Renal cortex interstitium (tissue), 11 donors: ENCODE results near the gene TMEM156. TPM values are rescaled to one million over a fixed set of nuclear protein-coding genes. Genes with fewer than 3 reads are reported as not detected.
"Not testable (repeated sequence)": the region's sequence is repeated elsewhere in the genome, so short reads cannot be mapped to it uniquely, and the experiment has no call there.

ENCODE experiments used
- DNase-seq, 11 donors: peaks; one replicate each; pipeline ENCODE4 v3.0.0-alpha.2; 2013; ENCODE audit warnings: low read depth in 9 of 11, low spot score in 4 of 11; ENCODE audit errors: extremely low read depth in 1 of 11
- polyA plus RNA-seq, 3 donors: library from polyadenylated mRNA; unstranded; fragments of 120-200 nt; gene quantifications; one replicate each; pipeline ENCODE4 v1.2.1, GENCODE V29; 2013; ENCODE audit not compliant: insufficient read length in 3 of 3

The TMEM156 gene
- polyA plus RNA-seq, 3 donors = 3.0 to 4.3 (median 3.2) TPM

GRCh38 chr4:38968668-38969067 is 63.5 kb downstream of the TMEM156 start:
- DNase-seq = no peak

- DNase-seq = no peak
Observed at GRCh38 chr4:38967260-38968095, 64.7 kb downstream of the TMEM156 start.

- DNase-seq = no peak
Observed at GRCh38 chr4:38965866-38966265, 66.3 kb downstream of the TMEM156 start.

GRCh38 chr4:38964942-38965775 is 67.0 kb downstream of the TMEM156 start:
- no peak for DNase-seq

GRCh38 chr4:38959248-38959647 is 73.0 kb downstream of the TMEM156 start:
- DNase-seq = not testable (repeated sequence)

- DNase-seq = no peak
Observed at GRCh38 chr4:38958453-38959190, 73.6 kb downstream of the TMEM156 start.

- no peak for DNase-seq
Observed at GRCh38 chr4:38957893-38958292, 74.3 kb downstream of the TMEM156 start.

GRCh38 chr4:38957261-38957815 is 74.9 kb downstream of the TMEM156 start:
- DNase-seq = no peak

GRCh38 chr4:38955957-38956356 is 76.3 kb downstream of the TMEM156 start:
- no peak for DNase-seq

- DNase-seq = no peak
Observed at GRCh38 chr4:38954727-38955126, 77.5 kb downstream of the TMEM156 start.

GRCh38 chr4:38952017-38952416 is 80.2 kb downstream of the TMEM156 start:
- no peak for DNase-seq

- DNase-seq = no peak
Observed at GRCh38 chr4:38951598-38951997, 80.6 kb downstream of the TMEM156 start.

- no peak for DNase-seq
Observed at GRCh38 chr4:38950734-38951133, 81.5 kb downstream of the TMEM156 start.

GRCh38 chr4:38950159-38950558 is 82.0 kb downstream of the TMEM156 start:
- no peak for DNase-seq

- DNase-seq = no peak
Observed at GRCh38 chr4:38949411-38950051, 82.7 kb downstream of the TMEM156 start.

- DNase-seq = no peak
Observed at GRCh38 chr4:38948551-38948950, 83.7 kb downstream of the TMEM156 start.

- DNase-seq = no peak
Observed at GRCh38 chr4:38946919-38947318, 85.3 kb downstream of the TMEM156 start.

- no peak for DNase-seq
Observed at GRCh38 chr4:38944440-38944839, 87.8 kb downstream of the TMEM156 start.

GRCh38 chr4:38943343-38943742 is 88.9 kb downstream of the TMEM156 start:
- peak; percentile 42 to 82 (median 65) for DNase-seq
